Ascending aorta (tissue), 2 donors: ENCODE results near the gene ULK3. TPM values are rescaled to one million over a fixed set of nuclear protein-coding genes. Genes with fewer than 3 reads are reported as not detected.

Experiments used
- DNase-seq, 2 donors: peaks; one replicate each; pipeline ENCODE4 v3.0.0-alpha.2; 2019; ENCODE audit warnings: low spot score in 2 of 2
- H3K27ac ChIP-seq, 2 donors: fragments of 200-600 bp; sonication (generic); one replicate each; pipeline ENCODE4 v1.5.1; 2016 to 2017; ENCODE audit warnings: mild to moderate bottlenecking in 1 of 2
- H3K27me3 ChIP-seq: fragments of 200-600 bp; sonication (generic); one replicate; pipeline ENCODE4 v1.5.1; 2017
- H3K36me3 ChIP-seq, 2 donors: fragments of 200-600 bp; sonication (generic); one replicate each; pipeline ENCODE4 v1.5.1; 2016
- H3K4me1 ChIP-seq, 2 donors: fragments of 200-600 bp; sonication (generic); one replicate each; pipeline ENCODE4 v1.5.1; 2016 to 2017; ENCODE audit warnings: mild to moderate bottlenecking in 1 of 2
- H3K4me3 ChIP-seq, 2 donors: fragments of 200-600 bp; sonication (generic); one replicate each; pipeline ENCODE4 v1.5.1; 2016 to 2017; ENCODE audit warnings: mild to moderate bottlenecking in 1 of 2
- H3K9me3 ChIP-seq, 2 donors: fragments of 200-600 bp; sonication (generic); one replicate each; pipeline ENCODE4 v1.5.1; 2016
- CTCF ChIP-seq, 3 experiments: fragments of 200-600 bp in 2 of 3; fragments of 450-650 bp in 1 of 3; sonication (generic) in 2 of 3; IDR thresholded peaks; one replicate each; pipeline ENCODE4 v1.5.1; 2016 to 2019; ENCODE audit warnings: antibody characterized with exemption in 3 of 3, mild to moderate bottlenecking in 1 of 3, moderate library complexity in 1 of 3
- intact Hi-C: fragments of 100-400 bp; cut with DNase I; formaldehyde crosslinking; loops from one replicate; pipeline ENCODE4 v1.15.1; 2023
- total RNA-seq: library from RNA; depleted of rRNA; stranded (reverse); fragments of >200 nt; gene quantifications from one replicate; pipeline ENCODE4 v1.1.0, GENCODE V29; 2016

ULK3 gene
- total RNA-seq, 1 donor from 2014 or later, result 54.0 TPM

GRCh38 chr15:74790080-74790916 is 52.7 kb downstream of the ULK3 start:
- Histone ChIP-seq H3K4me3 (peak overlapping the region in 1 of 2 donors; percentile 27), H3K27me3 (no peaks in the 10 kb centered on the region), H3K36me3 (no peaks in the 10 kb centered on the region), H3K4me1 (peaks cover 21 to 48% of the 10 kb centered on the region in 2 donors), H3K27ac (peak overlapping the region; percentile 73 to 77), H3K9me3 (no peaks in the 10 kb centered on the region)
- no peak for TF ChIP-seq CTCF (IDR thresholded peaks at IDR 0.05)
- peak in 1 of 2 donors; percentile 83 for DNase-seq
- intact Hi-C loops, result no loop called here

GRCh38 chr15:74789741-74790079 is 53.2 kb downstream of the ULK3 start:
- TF ChIP-seq CTCF (IDR thresholded peaks at IDR 0.05), result no peak
- intact Hi-C loops, result no loop called here
- Histone ChIP-seq H3K27me3 (no peaks in the 10 kb centered on the region), H3K36me3 (no peaks in the 10 kb centered on the region), H3K4me3 (peak overlapping the region in 1 of 2 donors; percentile 27), H3K4me1 (peaks cover 24 to 49% of the 10 kb centered on the region in 2 donors), H3K9me3 (no peaks in the 10 kb centered on the region), H3K27ac (peak overlapping the region; percentile 73 to 77)
- DNase-seq, result no peak

- Histone ChIP-seq H3K27me3 (no peaks in the 10 kb centered on the region), H3K4me1 (peaks cover 24 to 54% of the 10 kb centered on the region in 2 donors), H3K4me3 (peak overlapping the region in 1 of 2 donors; percentile 27), H3K9me3 (no peaks in the 10 kb centered on the region), H3K27ac (peak overlapping the region; percentile 73 to 77), H3K36me3 (no peaks in the 10 kb centered on the region)
- intact Hi-C loops, result no loop called here
- TF ChIP-seq CTCF (IDR thresholded peaks at IDR 0.05), result no peak
- DNase-seq, result no peak
These were observed 53.8 kb downstream of the ULK3 start for GRCh38 chr15:74789171-74789631.

GRCh38 chr15:74788683-74789151 is 54.2 kb downstream of the ULK3 start:
- no peaks in the 10 kb centered on the region for H3K36me3 ChIP-seq
- H3K27ac ChIP-seq, result peak overlapping the region; percentile 73 to 77
- no peak for TF ChIP-seq CTCF (IDR thresholded peaks at IDR 0.05)
- no peaks in the 10 kb centered on the region for H3K27me3 ChIP-seq
- no peak overlapping the region for H3K4me3 ChIP-seq
- intact Hi-C loops, result no loop called here
- DNase-seq, result no peak
- no peaks in the 10 kb centered on the region for H3K9me3 ChIP-seq
- H3K4me1 ChIP-seq, result peaks cover 27 to 58% of the 10 kb centered on the region in 2 donors

GRCh38 chr15:74788042-74788682 is 54.8 kb downstream of the ULK3 start:
- no peak for TF ChIP-seq CTCF (IDR thresholded peaks at IDR 0.05)
- H3K27me3 ChIP-seq, result no peaks in the 10 kb centered on the region
- intact Hi-C loops, result no loop called here
- no peaks in the 10 kb centered on the region for H3K36me3 ChIP-seq
- no peak for DNase-seq
- no peak overlapping the region for H3K4me3 ChIP-seq
- H3K9me3 ChIP-seq, result no peaks in the 10 kb centered on the region
- H3K4me1 ChIP-seq, result peaks cover 29 to 64% of the 10 kb centered on the region in 2 donors
- H3K27ac ChIP-seq, result peak overlapping the region; percentile 62 to 77
